GM18858 (cell line): ENCODE results near the gene CHAMP1.
A peak's percentile ranks its signal among the peaks of the same experiment; 100 is the strongest.

Experiments used
- ATAC-seq: cut with Tn5 transposase; IDR thresholded peaks from one replicate; pipeline ENCODE4 v1.9.1; 2021; ENCODE audit not compliant: unreplicated experiment

The CHAMP1 gene

GRCh38 chr13:114314074-114314912 is at the start of gene CHAMP1:
CHAMP1 (plus strand) TSS chr13:114314503; CDS start chr13:114323843, 9,340 bp downstream.
- peak; percentile 69 for ATAC-seq

- ATAC-seq = no peak
These were observed 49.3 kb upstream of the CHAMP1 start for GRCh38 chr13:114264886-114265611.

GRCh38 chr13:114266241-114266640 is 48.1 kb upstream of the CHAMP1 start:
- no peak for ATAC-seq

- ATAC-seq = no peak
These were observed 45.7 kb upstream of the CHAMP1 start for GRCh38 chr13:114268344-114269280.

GRCh38 chr13:114269281-114269770 is 45.0 kb upstream of the CHAMP1 start:
- no peak for ATAC-seq

- no peak for ATAC-seq
These were observed 41.3 kb upstream of the CHAMP1 start for GRCh38 chr13:114272977-114273376.

- no peak for ATAC-seq
These were observed 39.0 kb upstream of the CHAMP1 start for GRCh38 chr13:114275304-114275703.

GRCh38 chr13:114279146-114279545 is 35.2 kb upstream of the CHAMP1 start:
- ATAC-seq = no peak

GRCh38 chr13:114279758-114280355 is 34.4 kb upstream of the CHAMP1 start:
- ATAC-seq = no peak

GRCh38 chr13:114281351-114282040 is 32.8 kb upstream of the CHAMP1 start, which contains the start of gene UPF3A:
UPF3A (plus strand) TSS chr13:114281601; CDS start chr13:114281640, 39 bp downstream.
- peak; percentile 42 for ATAC-seq

- peak; percentile 43 for ATAC-seq
These were observed 32.1 kb upstream of the CHAMP1 start for GRCh38 chr13:114282041-114282670.

- ATAC-seq = no peak
These were observed 30.7 kb upstream of the CHAMP1 start for GRCh38 chr13:114283576-114283975.

- ATAC-seq = no peak
These were observed 29.6 kb upstream of the CHAMP1 start for GRCh38 chr13:114284680-114285079.

GRCh38 chr13:114285166-114285808 is 29.0 kb upstream of the CHAMP1 start:
- ATAC-seq = no peak

GRCh38 chr13:114286808-114287207 is 27.5 kb upstream of the CHAMP1 start:
- no peak for ATAC-seq

GRCh38 chr13:114288157-114288591 is 26.1 kb upstream of the CHAMP1 start:
- no peak for ATAC-seq

GRCh38 chr13:114296448-114296847 is 17.9 kb upstream of the CHAMP1 start:
- no peak for ATAC-seq

- no peak for ATAC-seq
These were observed 17.4 kb upstream of the CHAMP1 start for GRCh38 chr13:114296902-114297301.

GRCh38 chr13:114298866-114299265 is 15.4 kb upstream of the CHAMP1 start:
- ATAC-seq = no peak
